WTC11 (cell line): ENCODE data around the gene ADISSP. TPM values are rescaled to one million over a fixed set of nuclear protein-coding genes. Genes with fewer than 3 reads are reported as not detected.

ENCODE experiments used
- ATAC-seq: fragments of 200-7000 bp; cut with Tn5 transposase; 2 replicates; pipeline ENCODE4 v1.10.0; 2021; ENCODE audit warnings: mild to moderate bottlenecking, moderate library complexity
- CTCF ChIA-PET: fragments of 300-600 bp; sonication (Branson Sonifier 250); formaldehyde crosslinking; loops from one replicate; lab custom pipeline; 2021; ENCODE audit warnings: antibody characterized with exemption; lab: Charles Lee
- POLR2A ChIA-PET: fragments of 350-600 bp; sonication (Branson Sonifier 250); formaldehyde crosslinking; loops from one replicate; lab custom pipeline; 2021; ENCODE audit warnings: antibody characterized with exemption; lab: Charles Lee
- DNase-seq: peaks from one replicate; pipeline ENCODE4 v3.0.0; 2021; ENCODE audit warnings: low spot score
- H3K27ac Mint-ChIP-seq: 2 replicates; pipeline ENCODE4 v1.8.0; 2021; ENCODE audit warnings: mixed read lengths
- H3K27me3 Mint-ChIP-seq: 2 replicates; pipeline ENCODE4 v1.8.0; 2021; ENCODE audit warnings: low read depth, mild to moderate bottlenecking, moderate library complexity, mixed read lengths
- H3K36me3 Mint-ChIP-seq: 2 replicates; pipeline ENCODE4 v1.8.0; 2021; ENCODE audit warnings: mixed read lengths
- H3K4me1 Mint-ChIP-seq: 2 replicates; pipeline ENCODE4 v1.8.0; 2022; ENCODE audit warnings: mixed read lengths
- H3K4me3 Mint-ChIP-seq: 2 replicates; pipeline ENCODE4 v1.8.0; 2021; ENCODE audit warnings: mild to moderate bottlenecking, moderate library complexity, mixed read lengths
- H3K9me3 Mint-ChIP-seq: 2 replicates; pipeline ENCODE4 v1.8.0; 2021; ENCODE audit warnings: mixed read lengths
- FOXJ3 ChIP-seq: sonication (generic); formaldehyde crosslinking; IDR thresholded peaks from 2 replicates; pipeline ENCODE4 v1.9.0; 2021; ENCODE audit warnings: missing genetic modification reagents, mild to moderate bottlenecking, borderline replicate concordance
- FOXK1 ChIP-seq: sonication (generic); formaldehyde crosslinking; IDR thresholded peaks from 2 replicates; pipeline ENCODE4 v1.8.0; 2022; ENCODE audit warnings: mild to moderate bottlenecking, moderate library complexity, missing genetic modification reagents
- GTF2I ChIP-seq: fragments of 250-450 bp; sonication (Bioruptor Pico); conservative IDR thresholded peaks from 2 replicates; pipeline ENCODE4 v1.4.0; 2021; ENCODE audit warnings: mild to moderate bottlenecking
- MXD4 ChIP-seq: fragments of 250-450 bp; sonication (Bioruptor Pico); IDR thresholded peaks from 2 replicates; pipeline ENCODE4 v1.8.0; 2021; ENCODE audit warnings: mild to moderate bottlenecking, moderate library complexity, borderline replicate concordance
- NFATC4 ChIP-seq: fragments of 250-450 bp; sonication (Bioruptor Pico); IDR thresholded peaks from 2 replicates; pipeline ENCODE4 v1.9.0; 2021; ENCODE audit warnings: mild to moderate bottlenecking
- NFE2L1 ChIP-seq: sonication (generic); formaldehyde crosslinking; IDR thresholded peaks from 2 replicates; pipeline ENCODE4 v1.8.1; 2023; ENCODE audit warnings: missing genetic modification reagents
- NR2C2 ChIP-seq: sonication (generic); formaldehyde crosslinking; IDR thresholded peaks from 2 replicates; pipeline ENCODE4 v1.8.0; 2022; ENCODE audit warnings: mild to moderate bottlenecking, missing genetic modification reagents
- NR3C1 ChIP-seq: sonication (generic); formaldehyde crosslinking; conservative IDR thresholded peaks from 2 replicates; pipeline ENCODE4 v1.8.1; 2023; ENCODE audit warnings: low read depth, mild to moderate bottlenecking, missing genetic modification reagents
- PRRX2 ChIP-seq: fragments of 250-450 bp; sonication (Bioruptor Pico); IDR thresholded peaks from 2 replicates; pipeline ENCODE4 v1.8.0; 2021; ENCODE audit warnings: mild to moderate bottlenecking
- RORB ChIP-seq: fragments of 250-450 bp; sonication (Bioruptor Pico); IDR thresholded peaks from 2 replicates; pipeline ENCODE4 v1.9.0; 2021; ENCODE audit warnings: mild to moderate bottlenecking
- SP1 ChIP-seq: sonication (generic); formaldehyde crosslinking; conservative IDR thresholded peaks from 2 replicates; pipeline ENCODE4 v1.8.1; 2022; ENCODE audit warnings: missing genetic modification reagents
- TCF7 ChIP-seq: sonication (generic); formaldehyde crosslinking; IDR thresholded peaks from 2 replicates; pipeline ENCODE4 v1.8.0; 2022; ENCODE audit warnings: mild to moderate bottlenecking, low read depth, missing genetic modification reagents, moderate library complexity
- total RNA-seq: library from RNA; stranded (reverse); gene quantifications from 3 replicates; pipeline ENCODE4 v1.2.3, GENCODE V29; 2021
- TF ChIP-seq, protein P1 (sequence below): sonication (generic); formaldehyde crosslinking; IDR thresholded peaks from 2 replicates; pipeline ENCODE4 v1.8.1; 2023; ENCODE audit warnings: mild to moderate bottlenecking, missing genetic modification reagents, moderate library complexity
- TF ChIP-seq, protein P2 (sequence below): sonication (generic); formaldehyde crosslinking; IDR thresholded peaks from 2 replicates; pipeline ENCODE4 v1.8.1; 2023; ENCODE audit warnings: mild to moderate bottlenecking, missing genetic modification reagents, moderate library complexity
- TF ChIP-seq, protein P3 (sequence below): fragments of 250-450 bp; sonication (Bioruptor Pico); IDR thresholded peaks from 2 replicates; pipeline ENCODE4 v2.1.2; 2022; ENCODE audit warnings: mild to moderate bottlenecking, moderate library complexity
- TF ChIP-seq, protein P4 (sequence below): sonication (generic); formaldehyde crosslinking; IDR thresholded peaks from 2 replicates; pipeline ENCODE4 v1.8.0; 2022; ENCODE audit warnings: mild to moderate bottlenecking, missing genetic modification reagents
- TF ChIP-seq, protein P5 (sequence below): sonication (generic); formaldehyde crosslinking; IDR thresholded peaks from 2 replicates; pipeline ENCODE4 v1.8.1; 2022; ENCODE audit warnings: low read depth, mild to moderate bottlenecking, moderate library complexity, missing genetic modification reagents, borderline replicate concordance
- TF ChIP-seq, protein P6 (sequence below): fragments of 250-450 bp; sonication (Bioruptor Pico); IDR thresholded peaks from 2 replicates; pipeline ENCODE4 v1.8.0; 2021; ENCODE audit warnings: mild to moderate bottlenecking

ADISSP gene
- total RNA-seq, 1 experiment from 2014 or later = 129 TPM

DNA sequence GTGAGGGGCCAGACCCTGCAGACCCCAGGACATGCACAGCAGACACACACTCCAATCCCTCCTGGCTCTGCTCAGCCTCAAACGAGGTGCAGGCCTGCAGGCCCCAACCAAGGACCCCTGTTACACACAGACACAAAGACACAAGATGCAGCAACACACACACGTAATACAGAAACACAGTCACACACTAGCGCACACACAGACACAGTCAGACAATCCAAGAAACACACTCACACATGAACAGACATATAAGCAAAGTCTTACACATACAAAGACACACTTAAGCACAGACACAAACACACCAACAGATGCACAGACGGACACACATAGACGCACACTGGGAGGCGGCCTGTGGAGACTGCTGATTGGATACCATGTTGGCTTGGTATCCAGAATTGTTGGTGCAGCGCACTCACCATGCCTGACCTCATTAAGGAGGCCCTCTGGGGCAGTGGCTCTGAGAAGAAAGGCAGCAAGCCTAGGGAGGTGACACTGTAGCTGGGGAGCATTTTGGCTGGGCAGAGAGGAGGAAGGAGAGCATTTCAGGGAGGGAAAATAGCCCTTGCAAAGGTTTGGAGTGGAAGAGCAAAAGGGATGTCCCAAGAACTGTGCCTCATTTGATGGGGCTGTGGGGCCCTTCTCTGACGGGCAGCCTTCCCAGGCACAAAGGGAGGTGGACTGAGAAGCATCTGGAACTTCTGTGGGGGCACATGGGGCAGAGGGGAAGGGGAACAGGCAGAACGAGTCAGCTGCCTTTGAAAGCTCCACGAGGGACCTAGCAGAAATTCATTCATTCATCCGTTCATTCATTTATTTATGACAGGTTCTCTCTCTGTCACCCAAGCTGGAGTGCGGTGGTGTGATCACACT is 36.5 kb downstream of the ADISSP start:
- peak overlapping the region; percentile 40; the same call in 1 of the 2 replicates for H3K4me3 Mint-ChIP-seq
- peaks cover 25% of the 10 kb centered on the region for H3K4me1 Mint-ChIP-seq
- no peak for TF ChIP-seq NR3C1 (CRISPR knock-in tag)
- H3K27me3 Mint-ChIP-seq = peaks cover 51% of the 10 kb centered on the region
- H3K9me3 Mint-ChIP-seq = no peaks in the 10 kb centered on the region
- no peaks in the 10 kb centered on the region for H3K36me3 Mint-ChIP-seq
- H3K27ac Mint-ChIP-seq = no peak overlapping the region
- POLR2A ChIA-PET = interaction anchor here (1.0 kb wide), 1 partner anchor 18 kb away, joined by 4 read pairs; no protein-coding TSS in a partner anchor
- CTCF ChIA-PET = interaction anchor here (1.1 to 5.5 kb wide), 8 partner anchors 14 to 38 kb away, joined by 3 to 43 read pairs (median 8); no protein-coding TSS in a partner anchor
- ATAC-seq = no peak
- no peak for DNase-seq

DNA sequence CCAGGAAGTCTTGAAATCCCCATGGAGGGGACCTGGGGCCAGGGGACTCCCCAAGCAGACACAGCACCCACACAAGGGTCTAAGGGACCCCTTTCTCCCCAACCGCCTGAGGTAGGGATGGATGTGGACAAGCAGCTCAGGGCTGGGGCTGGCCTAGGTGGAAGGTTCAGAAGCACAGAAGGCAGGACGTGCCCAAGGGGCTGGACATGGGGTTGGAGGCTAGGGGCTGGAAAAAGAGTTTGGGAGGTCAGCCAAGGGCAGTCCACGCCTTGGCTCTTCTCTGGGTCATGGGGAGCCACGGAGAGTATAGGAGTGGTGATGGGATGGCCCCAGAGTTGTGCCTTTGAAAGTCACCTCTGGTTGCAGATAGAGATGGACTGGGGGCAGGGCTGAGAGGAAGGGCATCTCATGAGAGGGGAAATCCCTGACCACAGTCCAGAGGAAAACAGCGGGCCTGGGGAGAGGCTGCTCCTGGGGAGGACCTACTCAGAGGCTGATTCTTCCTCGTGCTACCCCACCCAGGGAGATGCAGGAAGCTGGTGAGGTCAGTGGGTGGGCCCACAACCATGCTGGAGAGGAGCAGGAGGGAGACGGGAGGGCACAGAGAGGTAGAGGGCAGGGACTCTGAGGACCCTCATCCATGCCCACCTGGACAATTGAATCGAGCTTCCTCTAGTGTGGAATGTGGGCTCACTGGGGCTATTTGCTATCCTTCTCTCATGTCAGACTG is 37.6 kb downstream of the ADISSP start:
- Mint-ChIP-seq H3K27ac (no peak overlapping the region), H3K36me3 (no peaks in the 10 kb centered on the region), H3K4me3 (no peak overlapping the region), H3K27me3 (peaks cover 51% of the 10 kb centered on the region), H3K9me3 (no peaks in the 10 kb centered on the region), H3K4me1 (peaks cover 25% of the 10 kb centered on the region)
- ChIA-PET POLR2A (no interaction called here), CTCF (interaction anchor here (1.2 to 5.5 kb wide), 3 partner anchors 15 to 167 kb away, joined by 3 to 43 read pairs (median 9); no protein-coding TSS in a partner anchor)
- no peak for ATAC-seq
- TF ChIP-seq FOXJ3 (CRISPR knock-in tag) = no peak
- TF ChIP-seq, protein P1, sequence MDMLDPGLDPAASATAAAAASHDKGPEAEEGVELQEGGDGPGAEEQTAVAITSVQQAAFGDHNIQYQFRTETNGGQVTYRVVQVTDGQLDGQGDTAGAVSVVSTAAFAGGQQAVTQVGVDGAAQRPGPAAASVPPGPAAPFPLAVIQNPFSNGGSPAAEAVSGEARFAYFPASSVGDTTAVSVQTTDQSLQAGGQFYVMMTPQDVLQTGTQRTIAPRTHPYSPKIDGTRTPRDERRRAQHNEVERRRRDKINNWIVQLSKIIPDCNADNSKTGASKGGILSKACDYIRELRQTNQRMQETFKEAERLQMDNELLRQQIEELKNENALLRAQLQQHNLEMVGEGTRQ (CRISPR knock-in tag) = no peak
- TF ChIP-seq, protein P2, sequence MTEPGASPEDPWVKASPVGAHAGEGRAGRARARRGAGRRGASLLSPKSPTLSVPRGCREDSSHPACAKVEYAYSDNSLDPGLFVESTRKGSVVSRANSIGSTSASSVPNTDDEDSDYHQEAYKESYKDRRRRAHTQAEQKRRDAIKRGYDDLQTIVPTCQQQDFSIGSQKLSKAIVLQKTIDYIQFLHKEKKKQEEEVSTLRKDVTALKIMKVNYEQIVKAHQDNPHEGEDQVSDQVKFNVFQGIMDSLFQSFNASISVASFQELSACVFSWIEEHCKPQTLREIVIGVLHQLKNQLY (CRISPR knock-in tag) = no peak
- no peak for DNase-seq

DNA sequence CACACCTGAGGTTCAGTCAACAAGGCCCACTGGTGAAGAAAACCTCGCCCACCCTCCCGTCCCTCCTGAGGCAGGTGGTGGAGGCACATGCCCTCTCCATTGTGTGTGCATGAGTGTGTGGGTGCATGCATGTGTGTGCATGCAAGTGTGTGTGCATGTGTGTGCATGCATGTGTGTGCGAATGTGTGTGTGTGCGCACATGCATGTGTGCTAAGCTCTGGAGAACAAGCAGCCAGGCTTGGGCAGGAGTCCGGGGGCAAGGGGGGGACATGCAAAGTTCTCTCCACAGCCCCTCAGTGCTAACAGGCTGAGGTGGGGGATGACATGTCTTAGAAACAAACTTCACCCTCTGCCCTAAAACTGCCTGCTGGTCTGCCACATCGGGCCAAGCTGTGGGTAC is 38.2 kb downstream of the ADISSP start:
- CTCF ChIA-PET = interaction anchor here (1.1 to 5.5 kb wide), 6 partner anchors 16 to 166 kb away, joined by 3 to 43 read pairs (median 5); partner anchors contain the start of gene ADISSP
- Mint-ChIP-seq H3K27ac (no peak overlapping the region), H3K36me3 (no peaks in the 10 kb centered on the region), H3K4me3 (no peak overlapping the region)
- DNase-seq (no peak), ATAC-seq (no peak)
- POLR2A ChIA-PET = no interaction called here
- TF ChIP-seq, protein P3, sequence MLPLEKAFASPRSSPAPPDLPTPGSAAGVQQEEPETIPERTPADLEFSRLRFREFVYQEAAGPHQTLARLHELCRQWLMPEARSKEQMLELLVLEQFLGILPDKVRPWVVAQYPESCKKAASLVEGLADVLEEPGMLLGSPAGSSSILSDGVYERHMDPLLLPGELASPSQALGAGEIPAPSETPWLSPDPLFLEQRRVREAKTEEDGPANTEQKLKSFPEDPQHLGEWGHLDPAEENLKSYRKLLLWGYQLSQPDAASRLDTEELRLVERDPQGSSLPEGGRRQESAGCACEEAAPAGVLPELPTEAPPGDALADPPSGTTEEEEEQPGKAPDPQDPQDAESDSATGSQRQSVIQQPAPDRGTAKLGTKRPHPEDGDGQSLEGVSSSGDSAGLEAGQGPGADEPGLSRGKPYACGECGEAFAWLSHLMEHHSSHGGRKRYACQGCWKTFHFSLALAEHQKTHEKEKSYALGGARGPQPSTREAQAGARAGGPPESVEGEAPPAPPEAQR (CRISPR knock-in tag) = no peak
- TF ChIP-seq, protein P4, sequence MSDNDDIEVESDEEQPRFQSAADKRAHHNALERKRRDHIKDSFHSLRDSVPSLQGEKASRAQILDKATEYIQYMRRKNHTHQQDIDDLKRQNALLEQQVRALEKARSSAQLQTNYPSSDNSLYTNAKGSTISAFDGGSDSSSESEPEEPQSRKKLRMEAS (CRISPR knock-in tag) = no peak
- TF ChIP-seq, protein P1 (CRISPR knock-in tag) = no peak
- no peak for TF ChIP-seq PRRX2 (CRISPR knock-in tag)
- TF ChIP-seq, protein P5, sequence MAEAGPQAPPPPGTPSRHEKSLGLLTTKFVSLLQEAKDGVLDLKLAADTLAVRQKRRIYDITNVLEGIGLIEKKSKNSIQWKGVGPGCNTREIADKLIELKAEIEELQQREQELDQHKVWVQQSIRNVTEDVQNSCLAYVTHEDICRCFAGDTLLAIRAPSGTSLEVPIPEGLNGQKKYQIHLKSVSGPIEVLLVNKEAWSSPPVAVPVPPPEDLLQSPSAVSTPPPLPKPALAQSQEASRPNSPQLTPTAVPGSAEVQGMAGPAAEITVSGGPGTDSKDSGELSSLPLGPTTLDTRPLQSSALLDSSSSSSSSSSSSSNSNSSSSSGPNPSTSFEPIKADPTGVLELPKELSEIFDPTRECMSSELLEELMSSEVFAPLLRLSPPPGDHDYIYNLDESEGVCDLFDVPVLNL (CRISPR knock-in tag) = no peak
- TF ChIP-seq, protein P6, sequence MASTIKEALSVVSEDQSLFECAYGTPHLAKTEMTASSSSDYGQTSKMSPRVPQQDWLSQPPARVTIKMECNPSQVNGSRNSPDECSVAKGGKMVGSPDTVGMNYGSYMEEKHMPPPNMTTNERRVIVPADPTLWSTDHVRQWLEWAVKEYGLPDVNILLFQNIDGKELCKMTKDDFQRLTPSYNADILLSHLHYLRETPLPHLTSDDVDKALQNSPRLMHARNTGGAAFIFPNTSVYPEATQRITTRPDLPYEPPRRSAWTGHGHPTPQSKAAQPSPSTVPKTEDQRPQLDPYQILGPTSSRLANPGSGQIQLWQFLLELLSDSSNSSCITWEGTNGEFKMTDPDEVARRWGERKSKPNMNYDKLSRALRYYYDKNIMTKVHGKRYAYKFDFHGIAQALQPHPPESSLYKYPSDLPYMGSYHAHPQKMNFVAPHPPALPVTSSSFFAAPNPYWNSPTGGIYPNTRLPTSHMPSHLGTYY = no peak
- no peak for TF ChIP-seq GTF2I (CRISPR knock-in tag)
- no peak for TF ChIP-seq RORB (CRISPR knock-in tag)
- TF ChIP-seq NFATC4 = no peak
- no peak for TF ChIP-seq TCF7 (CRISPR knock-in tag)
- no peak for TF ChIP-seq NFE2L1 (CRISPR knock-in tag)
- no peak for TF ChIP-seq NR2C2 (CRISPR knock-in tag)
- no peak for TF ChIP-seq SP1 (CRISPR knock-in tag)
- TF ChIP-seq MXD4 (CRISPR knock-in tag) = no peak
- TF ChIP-seq FOXK1 (CRISPR knock-in tag) = no peak
- TF ChIP-seq, all 79 proteins: peak for 0
- Mint-ChIP-seq H3K27me3 (peaks cover 51% of the 10 kb centered on the region), H3K9me3 (no peaks in the 10 kb centered on the region), H3K4me1 (peaks cover 25% of the 10 kb centered on the region)
